Stimulated activated CD8-positive, alpha-beta memory T cell treated with anti-CD3 and anti-CD28 coated beads, Interleukin-15, amount 100 ng/mL, for 48 hours (primary cell): ENCODE measurements around the gene NOL4L.
"Not testable (repeated sequence)": the region's sequence is repeated elsewhere in the genome, so short reads cannot be mapped to it uniquely, and the experiment has no call there.

Experiments used
- DNase-seq, 2 donors: peaks; one replicate each; pipeline ENCODE4 v3.0.0-alpha.2; 2020; ENCODE audit warnings: low read depth in 2 of 2

The NOL4L gene

GRCh38 chr20:32473231-32474008, 111.7 kb downstream of the NOL4L start:
- no peak for DNase-seq

DNA sequence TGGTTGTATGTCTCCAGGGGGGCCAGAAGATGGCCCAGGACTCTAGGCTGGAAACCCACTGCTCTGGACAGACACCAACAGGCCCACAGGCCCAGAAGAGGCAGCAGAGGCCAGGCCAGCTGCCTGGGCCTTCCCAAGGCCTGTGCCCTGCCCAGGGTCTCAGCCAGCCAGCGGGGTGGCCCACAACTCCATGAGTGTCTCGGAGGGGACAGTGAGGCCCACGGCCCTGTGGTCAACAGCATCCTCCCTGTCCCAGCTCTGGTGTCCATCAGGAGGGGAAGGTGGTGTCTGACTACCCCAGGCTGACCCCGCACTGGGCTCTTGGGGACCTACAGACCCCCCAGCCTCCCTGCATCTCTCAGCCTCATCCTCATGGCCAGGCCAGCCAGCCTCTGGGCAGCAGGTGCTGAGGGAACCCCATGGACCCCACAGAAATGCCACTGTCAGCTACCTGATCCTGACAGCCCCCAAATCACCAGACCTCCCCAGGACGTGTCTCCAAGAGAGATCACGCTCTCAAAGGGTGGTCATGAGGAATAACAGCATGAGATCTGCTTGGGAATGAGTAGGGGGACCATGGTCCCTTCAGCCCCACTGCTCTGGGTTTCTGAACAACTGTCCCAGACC, 112.4 kb downstream of the NOL4L start:
- DNase-seq = no peak

GRCh38 chr20:32470940-32471339, 114.2 kb downstream of the NOL4L start:
- DNase-seq = no peak

DNA sequence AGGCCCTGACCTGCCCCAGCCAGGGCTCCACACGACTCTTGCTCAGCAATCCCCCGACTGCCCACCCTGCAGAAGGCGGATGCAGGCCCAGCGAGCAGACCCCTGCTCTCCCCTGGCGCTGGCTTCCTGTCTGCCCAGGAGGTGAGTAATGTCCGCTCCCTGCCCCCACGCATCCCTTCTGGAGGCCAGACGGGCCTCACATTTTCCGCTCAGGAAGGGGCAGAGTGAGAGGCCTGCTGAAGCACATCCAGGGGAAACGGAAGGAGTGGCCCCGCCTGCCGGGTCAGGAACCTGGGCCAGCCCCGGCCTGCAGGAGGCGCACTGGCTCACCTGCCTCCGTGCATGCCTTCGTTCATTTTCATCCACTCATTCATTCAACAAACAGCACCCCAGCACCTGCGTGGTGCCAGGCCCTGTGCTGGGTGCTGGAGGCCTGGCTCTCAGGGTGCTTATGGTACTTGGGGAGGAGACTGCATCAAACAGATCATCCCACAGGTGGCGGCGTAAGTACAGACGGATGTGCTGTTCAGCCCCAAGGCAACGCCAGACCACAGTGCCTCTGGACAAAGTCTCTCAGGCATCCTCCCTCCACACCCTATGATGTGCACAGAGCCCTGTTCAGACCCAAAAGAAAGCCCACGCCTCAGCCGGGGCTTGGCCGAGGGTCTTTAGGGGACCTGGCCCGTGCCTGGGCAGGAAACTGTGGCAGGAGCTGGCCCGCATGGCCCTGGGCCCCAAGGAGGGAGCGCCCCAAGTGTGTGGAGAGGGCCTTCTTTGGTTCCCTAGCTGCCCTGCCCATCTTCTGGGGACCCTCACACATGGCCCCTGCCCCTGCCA, 114.9 kb downstream of the NOL4L start:
- no peak for DNase-seq

GRCh38 chr20:32468860-32469259, 116.3 kb downstream of the NOL4L start:
- DNase-seq = no peak

DNA sequence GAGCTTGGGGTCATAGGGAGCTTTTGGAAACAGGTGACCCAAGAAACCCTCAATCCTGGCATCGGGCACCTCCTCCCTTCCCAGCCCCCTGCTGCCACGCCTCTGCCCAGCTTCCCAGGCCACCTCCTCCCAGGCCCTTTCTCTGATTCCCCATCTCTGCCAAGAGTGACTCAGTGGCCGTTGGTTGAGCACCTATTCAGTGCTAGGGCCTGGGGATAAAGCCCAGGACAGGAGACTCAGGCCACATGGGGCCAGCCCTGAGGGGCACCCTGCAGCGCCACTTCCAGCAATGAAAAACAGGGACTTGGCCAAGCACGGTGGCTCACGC, 116.9 kb downstream of the NOL4L start:
- no peak for DNase-seq

DNA sequence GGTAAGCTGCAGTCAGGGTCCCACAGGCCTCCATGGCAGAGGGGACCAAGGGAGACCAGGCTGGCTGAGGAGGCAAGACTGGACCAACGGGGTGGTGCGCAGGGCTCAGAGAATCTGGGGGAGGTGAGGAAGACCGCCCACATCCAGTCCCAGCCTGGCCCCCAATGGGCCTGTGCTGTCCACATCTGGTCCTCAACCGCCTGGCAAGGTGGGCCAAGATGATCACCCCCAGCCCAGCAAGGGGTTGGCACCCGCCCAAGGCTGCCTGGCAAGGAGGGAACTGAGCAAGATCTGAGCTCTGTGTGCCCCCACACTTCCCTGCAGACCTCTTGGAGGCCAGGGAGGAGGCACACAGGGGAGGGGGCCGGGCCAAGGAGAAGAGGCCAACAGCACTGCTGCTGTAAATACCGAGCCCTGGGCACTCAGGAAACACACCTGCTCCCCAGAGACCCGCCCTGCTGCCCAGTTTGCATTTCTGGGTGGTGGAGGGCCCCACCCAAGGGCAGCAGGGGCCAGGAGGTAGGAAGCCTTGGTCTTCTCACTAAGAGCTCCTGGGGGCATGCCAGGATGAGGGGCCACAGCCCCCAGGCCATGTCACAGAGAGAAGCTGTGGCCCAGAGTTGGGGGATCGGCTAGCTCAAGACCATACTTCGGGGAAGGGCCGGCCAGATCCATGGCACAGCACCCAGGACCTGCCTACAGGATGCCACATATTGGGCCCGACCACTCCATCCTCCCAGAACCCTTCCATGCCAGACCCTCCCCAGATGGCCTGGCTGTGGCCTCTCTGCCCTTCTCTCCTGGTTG, 117.4 kb downstream of the NOL4L start:
- no peak for DNase-seq

- no peak for DNase-seq
Measured at GRCh38 chr20:32466739-32467505, 118.2 kb downstream of the NOL4L start.

GRCh38 chr20:32465901-32466675, 119.0 kb downstream of the NOL4L start:
- not testable (repeated sequence) for DNase-seq

- DNase-seq = no peak
Measured at GRCh38 chr20:32465092-32465900, 119.8 kb downstream of the NOL4L start.

DNA sequence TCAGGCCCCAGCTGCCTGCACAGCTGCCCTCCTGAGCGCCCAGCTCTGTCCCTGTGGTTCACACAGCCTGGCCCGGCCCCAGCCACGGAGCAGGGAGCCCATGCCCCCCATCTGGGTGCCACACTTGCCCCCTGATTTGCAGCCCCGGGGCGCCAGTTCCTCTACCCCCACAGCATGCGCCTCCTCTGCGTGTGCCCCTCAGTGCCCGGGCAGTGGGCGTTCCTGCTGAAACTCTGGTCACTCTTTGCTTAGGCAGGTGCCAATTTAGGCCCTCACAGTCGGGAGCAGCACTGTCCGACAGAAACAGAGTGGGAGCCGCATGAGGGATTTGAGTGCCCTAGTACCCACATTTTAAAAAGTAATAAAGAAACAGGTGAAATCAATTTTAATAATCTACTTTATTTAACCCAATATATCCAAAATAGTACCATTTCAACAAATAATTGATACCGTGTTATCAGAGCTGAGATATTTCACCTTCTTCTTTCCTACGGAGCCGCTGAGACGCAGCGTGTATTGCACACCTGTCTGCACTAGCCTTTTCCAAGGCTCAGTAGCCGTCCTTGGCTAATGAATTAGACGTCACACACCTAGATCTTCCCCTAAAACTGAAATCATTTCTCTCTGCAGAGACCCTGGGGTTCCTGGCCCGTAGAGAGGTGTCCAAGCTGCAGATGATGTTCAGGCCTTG, 120.6 kb downstream of the NOL4L start:
- no peak for DNase-seq

GRCh38 chr20:32463642-32464400, 121.3 kb downstream of the NOL4L start:
- no peak for DNase-seq

DNA sequence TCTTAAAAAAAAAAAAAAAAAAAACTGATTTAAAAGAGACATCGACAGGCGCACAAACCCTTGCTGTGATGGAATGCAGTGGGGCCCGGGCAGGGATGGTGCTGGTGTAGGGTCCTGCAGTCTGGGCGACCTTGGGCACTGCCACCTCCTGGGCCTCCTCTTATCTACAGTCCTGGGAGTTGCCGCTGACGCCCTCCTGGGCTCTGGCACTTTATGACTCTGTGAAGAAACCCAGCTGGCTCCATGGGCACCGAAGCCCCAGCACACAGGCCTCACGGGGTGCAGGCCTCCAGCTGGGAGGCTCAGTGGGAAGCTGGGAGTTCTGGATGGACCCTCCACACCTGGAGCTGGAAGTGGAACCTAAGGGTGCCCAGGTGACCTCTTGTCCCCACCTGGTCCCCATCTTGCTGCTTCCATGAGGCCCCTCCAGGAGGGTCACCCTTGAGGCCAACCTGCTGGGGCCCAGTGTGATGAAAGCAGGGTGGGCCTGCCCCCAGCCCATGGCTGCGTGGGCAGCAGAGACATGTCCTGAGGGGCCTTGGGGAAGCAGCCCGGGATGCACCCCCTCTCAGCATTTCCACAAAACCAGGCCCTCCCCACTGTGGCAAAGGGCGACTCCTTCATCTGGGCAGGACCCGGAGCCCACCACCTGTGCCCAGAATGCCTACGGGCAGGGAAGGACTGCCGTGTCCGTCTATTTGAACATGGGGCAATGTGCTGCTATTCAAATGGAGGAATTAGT, 122.1 kb downstream of the NOL4L start:
- no peak for DNase-seq

DNA sequence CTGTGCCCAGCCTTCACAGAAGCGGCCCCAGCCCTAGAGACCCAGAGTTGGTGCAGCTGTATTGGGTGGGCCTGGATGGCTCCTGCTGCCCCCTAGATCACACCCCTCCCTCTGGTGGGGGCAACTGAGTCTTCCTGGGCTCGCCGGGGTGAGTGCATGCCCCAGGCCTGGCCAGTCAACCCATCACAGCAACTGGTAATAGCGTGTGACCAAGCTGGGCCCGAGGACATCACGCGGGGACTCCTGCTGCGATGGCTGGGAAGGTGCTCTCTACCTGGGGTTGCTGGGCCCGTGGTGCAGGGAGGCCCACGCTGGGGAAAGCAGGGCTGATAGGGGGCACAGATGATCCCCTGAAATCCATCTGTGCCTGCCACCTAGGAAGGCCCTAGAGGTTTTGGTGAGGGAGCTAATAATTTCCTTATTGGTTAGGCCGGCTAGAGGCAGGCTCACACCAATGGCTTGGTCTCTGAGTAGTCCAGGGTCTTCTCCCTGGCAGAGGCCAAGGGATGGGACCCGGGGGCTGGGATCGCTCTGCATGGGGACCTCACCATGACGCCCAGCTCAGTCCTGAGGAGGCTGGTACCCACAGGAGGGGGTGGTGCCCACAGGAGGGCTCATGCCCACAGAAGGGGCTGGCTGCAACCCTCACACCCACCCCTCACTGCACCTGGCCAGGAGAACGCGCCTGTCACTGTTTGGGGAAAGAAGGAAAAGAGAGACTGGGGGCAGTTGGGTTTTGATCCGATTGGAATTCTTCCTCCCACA, 123.1 kb downstream of the NOL4L start:
- DNase-seq = no peak

DNA sequence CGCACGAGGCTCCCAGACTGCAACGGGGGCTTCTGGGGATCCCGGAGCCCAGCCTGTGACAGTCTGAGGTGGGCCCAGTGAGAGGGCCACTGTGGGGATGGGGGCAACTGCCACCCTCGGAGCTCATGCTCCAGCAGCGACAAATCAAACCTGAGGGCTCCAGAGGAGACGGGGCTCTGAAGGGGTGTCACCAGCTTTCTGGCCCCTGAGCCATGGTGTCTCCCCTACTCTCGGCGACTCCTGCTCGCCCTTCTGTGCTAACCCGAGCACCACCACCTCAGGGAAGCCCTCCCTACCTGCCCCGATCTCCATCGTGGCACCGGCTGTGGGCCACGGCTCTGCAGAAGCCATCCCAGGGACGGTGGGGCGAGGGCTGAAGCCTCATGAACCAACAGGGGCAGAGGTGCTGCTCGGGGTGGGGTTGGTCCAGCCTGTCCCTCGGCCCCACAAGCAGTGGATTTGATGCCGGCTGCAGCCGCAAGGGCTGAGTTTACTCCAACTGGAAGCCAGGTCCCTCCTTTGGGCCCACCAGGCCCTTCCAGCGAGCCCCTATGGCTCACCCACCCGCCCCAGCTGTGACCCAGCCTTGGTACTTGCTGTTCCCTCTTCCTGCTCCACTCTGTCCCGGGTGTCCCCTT, 124.3 kb downstream of the NOL4L start:
- no peak for DNase-seq

- no peak for DNase-seq
Measured at GRCh38 chr20:32460231-32460630, 124.9 kb downstream of the NOL4L start.
